ENCODE measurements around the gene TAB2. TPM values are rescaled to one million over a fixed set of nuclear protein-coding genes. Genes with fewer than 3 reads are reported as not detected.

Gene TAB2
- total RNA-seq, 1 experiment from 2014 or later = 56.7 TPM

DNA sequence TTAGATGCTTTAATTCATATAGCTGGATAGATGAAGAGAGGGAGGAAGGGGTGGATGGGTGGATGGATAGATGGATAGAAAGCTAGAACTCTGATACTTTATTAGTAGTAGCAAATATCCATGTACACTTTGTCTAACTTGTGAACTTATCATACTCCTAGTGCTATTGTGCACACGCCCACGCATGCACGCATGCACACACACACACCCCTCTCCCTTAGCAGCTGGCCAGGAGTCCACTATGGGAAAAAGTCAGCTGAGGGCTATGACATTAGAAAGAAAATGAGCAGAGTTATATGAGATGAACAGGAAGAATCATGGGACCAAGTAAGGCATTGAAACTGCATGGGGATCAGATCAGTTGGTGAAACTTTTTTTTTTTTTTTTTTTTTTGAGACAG lies 28.6 kb downstream of the TAB2 start:
- Histone ChIP-seq H2AFZ (ENCODE audit: low read depth, low read length, poor library complexity, severe bottlenecking) (no peak overlapping the region), H3K9me3 (ENCODE audit: control insufficient read depth in 1 of 2, insufficient read depth in 1 of 2, low read depth in 1 of 2, low read length in 2 of 2) (no peaks in the 10 kb centered on the region), H3K27ac (ENCODE audit: low read depth, low read length) (no peak overlapping the region), H4K20me1 (ENCODE audit: insufficient read depth) (0 out of 2 replicates have a peak, but pooled peaks cover 4% of the 10 kb centered on the region), H3K9me2 (ENCODE audit: insufficient read depth) (no peaks in the 10 kb centered on the region), H3K27me3 (ENCODE audit: insufficient read depth, low read length) (no peaks in the 10 kb centered on the region), H3K9ac (ENCODE audit: low read length) (no peak overlapping the region), H3K79me2 (ENCODE audit: insufficient read depth, low read length) (peaks cover 76% of the 10 kb centered on the region), H3K4me3 (replicated peaks in 1 of 2; ENCODE audit: low read depth in 1 of 2, low read length in 2 of 2) (no peak overlapping the region), H3K4me1 (ENCODE audit: control insufficient read depth in 1 of 2, insufficient read depth in 2 of 2, low read length in 2 of 2) (peaks cover 0 to 6% of the 10 kb centered on the region in 2 experiments; a peak in 1 of 4 replicates), H3K36me3 (ENCODE audit: control insufficient read depth in 1 of 2, insufficient read depth in 2 of 2, low read length in 2 of 2) (no peaks in the 10 kb centered on the region), H3K4me2 (ENCODE audit: low read length) (no peak overlapping the region)
- ChIA-PET CTCF (no interaction called here), RAD21 (ENCODE audit: low non-redundant PET in 1 of 2, low total read pairs in 2 of 2, uncharacterized antibody in 2 of 2, unreplicated experiment in 2 of 2) (no interaction called here), POLR2A (no interaction called here)
- no peak for ATAC-seq
- TF ChIP-seq ATF3 (IDR thresholded peaks at IDR 0.05) (no peak), POLR2AphosphoS5 (IDR thresholded peaks at IDR 0.05; ENCODE audit: low read depth, low read length) (no peak), CEBPB (IDR thresholded peaks at IDR 0.05; ENCODE audit: low read depth) (no peak), CTCF (IDR thresholded peaks at IDR 0.05 in 2 of 3, conservative IDR thresholded peaks at IDR 0.05 in 1 of 3; ENCODE audit: borderline replicate concordance in 1 of 3, insufficient read depth in 1 of 3, low read depth in 2 of 3, low read length in 2 of 3) (no peak), SP1 (IDR thresholded peaks at IDR 0.05; ENCODE audit: low read depth) (no peak), ELF1 (IDR thresholded peaks at IDR 0.05; ENCODE audit: borderline replicate concordance, low read depth) (no peak), FOSL1 (IDR thresholded peaks at IDR 0.05; ENCODE audit: low read depth) (no peak), CBX3 (IDR thresholded peaks at IDR 0.05; ENCODE audit: low read depth) (no peak), ZFX (IDR thresholded peaks at IDR 0.05) (no peak), ZNF274 (IDR thresholded peaks at IDR 0.05; ENCODE audit: low read depth, low read length) (no peak), EZH2phosphoT487 (IDR thresholded peaks at IDR 0.05; ENCODE audit: borderline replicate concordance) (no peak), TCF7L2 (IDR thresholded peaks at IDR 0.05; ENCODE audit: borderline replicate concordance, extremely low read depth, insufficient read depth, insufficient read length) (no peak), JUND (IDR thresholded peaks at IDR 0.05) (no peak), EZH2 (IDR thresholded peaks at IDR 0.05) (no peak), REST (IDR thresholded peaks at IDR 0.05; ENCODE audit: low read depth) (no peak), RAD21 (IDR thresholded peaks at IDR 0.05; ENCODE audit: low read depth) (no peak), YY1 (IDR thresholded peaks at IDR 0.05; ENCODE audit: extremely low read depth, insufficient replicate concordance, low read depth, low read length) (no peak), SIN3A (IDR thresholded peaks at IDR 0.05; ENCODE audit: low read depth) (no peak)
- TF ChIP-seq, protein P1, sequence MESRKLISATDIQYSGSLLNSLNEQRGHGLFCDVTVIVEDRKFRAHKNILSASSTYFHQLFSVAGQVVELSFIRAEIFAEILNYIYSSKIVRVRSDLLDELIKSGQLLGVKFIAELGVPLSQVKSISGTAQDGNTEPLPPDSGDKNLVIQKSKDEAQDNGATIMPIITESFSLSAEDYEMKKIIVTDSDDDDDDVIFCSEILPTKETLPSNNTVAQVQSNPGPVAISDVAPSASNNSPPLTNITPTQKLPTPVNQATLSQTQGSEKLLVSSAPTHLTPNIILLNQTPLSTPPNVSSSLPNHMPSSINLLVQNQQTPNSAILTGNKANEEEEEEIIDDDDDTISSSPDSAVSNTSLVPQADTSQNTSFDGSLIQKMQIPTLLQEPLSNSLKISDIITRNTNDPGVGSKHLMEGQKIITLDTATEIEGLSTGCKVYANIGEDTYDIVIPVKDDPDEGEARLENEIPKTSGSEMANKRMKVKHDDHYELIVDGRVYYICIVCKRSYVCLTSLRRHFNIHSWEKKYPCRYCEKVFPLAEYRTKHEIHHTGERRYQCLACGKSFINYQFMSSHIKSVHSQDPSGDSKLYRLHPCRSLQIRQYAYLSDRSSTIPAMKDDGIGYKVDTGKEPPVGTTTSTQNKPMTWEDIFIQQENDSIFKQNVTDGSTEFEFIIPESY (IDR thresholded peaks at IDR 0.05; ENCODE audit: extremely low read depth, insufficient replicate concordance, low read length) = no peak
- TF ChIP-seq, protein P2, sequence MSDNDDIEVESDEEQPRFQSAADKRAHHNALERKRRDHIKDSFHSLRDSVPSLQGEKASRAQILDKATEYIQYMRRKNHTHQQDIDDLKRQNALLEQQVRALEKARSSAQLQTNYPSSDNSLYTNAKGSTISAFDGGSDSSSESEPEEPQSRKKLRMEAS (IDR thresholded peaks at IDR 0.05) = no peak
- intact Hi-C loops (cut with micrococcal nuclease) = no loop called here
- no peak for DNase-seq (ENCODE audit: low read depth, low spot score)
- no TSS peak for BruUV-seq (replicated peaks)

Data from HCT116 (cell line).